Activated CD4-positive, alpha-beta T cell treated with anti-CD3 and anti-CD28 coated beads for 24 hours (primary cell): ENCODE results near the gene BORCS8.
"Not testable (repeated sequence)": the region's sequence is repeated elsewhere in the genome, so short reads cannot be mapped to it uniquely, and the experiment has no call there.

Experiments
- DNase-seq, 2 donors: peaks; one replicate each; pipeline ENCODE4 v3.0.0-alpha.2; 2020; ENCODE audit warnings: low read depth in 2 of 2

BORCS8 gene

GRCh38 chr19:19192078-19192882, at the start of gene BORCS8, which contains the start of gene RFXANK:
BORCS8 (minus strand) TSS chr19:19192152; CDS start chr19:19192117, 35 bp downstream.
RFXANK (plus strand) TSS chr19:19192258; CDS start chr19:19193947, 1,689 bp downstream.
- peak; percentile 98 for DNase-seq

- no peak for DNase-seq
Measured at GRCh38 chr19:19240476-19240875, 48.5 kb upstream of the BORCS8 start.

- no peak for DNase-seq
Measured at GRCh38 chr19:19239675-19240074, 47.7 kb upstream of the BORCS8 start.

GRCh38 chr19:19238126-19238894, 46.4 kb upstream of the BORCS8 start:
- DNase-seq = no peak

GRCh38 chr19:19236173-19236572, 44.2 kb upstream of the BORCS8 start:
- no peak for DNase-seq

- no peak for DNase-seq
Measured at GRCh38 chr19:19234220-19234816, 42.4 kb upstream of the BORCS8 start.

- no peak for DNase-seq
Measured at GRCh38 chr19:19232261-19232721, 40.3 kb upstream of the BORCS8 start.

GRCh38 chr19:19230999-19231398, 39.0 kb upstream of the BORCS8 start:
- no peak for DNase-seq

GRCh38 chr19:19229701-19230100, 37.7 kb upstream of the BORCS8 start:
- DNase-seq = no peak

GRCh38 chr19:19227217-19227616, 35.3 kb upstream of the BORCS8 start:
- DNase-seq = no peak

- DNase-seq = no peak
Measured at GRCh38 chr19:19226663-19227062, 34.7 kb upstream of the BORCS8 start.

GRCh38 chr19:19226204-19226603, 34.3 kb upstream of the BORCS8 start:
- DNase-seq = no peak

- DNase-seq = peak; percentile 52 to 72
Measured at GRCh38 chr19:19224852-19225494, 33.0 kb upstream of the BORCS8 start.

GRCh38 chr19:19224150-19224851, 32.3 kb upstream of the BORCS8 start:
- DNase-seq = no peak

- DNase-seq = no peak
Measured at GRCh38 chr19:19223636-19224035, 31.7 kb upstream of the BORCS8 start.

- no peak for DNase-seq
Measured at GRCh38 chr19:19223060-19223459, 31.1 kb upstream of the BORCS8 start.

GRCh38 chr19:19221000-19221399, 29.0 kb upstream of the BORCS8 start:
- not testable (repeated sequence) for DNase-seq

GRCh38 chr19:19218911-19219310, 27.0 kb upstream of the BORCS8 start:
- DNase-seq = no peak

- no peak for DNase-seq
Measured at GRCh38 chr19:19217099-19217498, 25.1 kb upstream of the BORCS8 start.

- DNase-seq = no peak
Measured at GRCh38 chr19:19215792-19216191, 23.8 kb upstream of the BORCS8 start.

- no peak for DNase-seq
Measured at GRCh38 chr19:19214892-19215291, 22.9 kb upstream of the BORCS8 start.
